Measurements from ENCODE around the gene DNAJA4. TPM values are rescaled to one million over a fixed set of nuclear protein-coding genes. Genes with fewer than 3 reads are reported as not detected.

The DNAJA4 gene
- total and polyA plus RNA-seq, 9 of the 15 experiments (the other 6 are each of a cell fraction or from before 2014, with no cell fraction given), result 0.11 to 1.0 (median 0.16) TPM; not detected in 4

GRCh38 chr15:78244101-78244500, 20.3 kb upstream of the DNAJA4 start (continued):
- peak in 1 of 2 experiments; percentile 37; a peak in 1 of 4 replicates for TF ChIP-seq MNT (conservative IDR thresholded peaks at IDR 0.05)
- TF ChIP-seq, protein P1, sequence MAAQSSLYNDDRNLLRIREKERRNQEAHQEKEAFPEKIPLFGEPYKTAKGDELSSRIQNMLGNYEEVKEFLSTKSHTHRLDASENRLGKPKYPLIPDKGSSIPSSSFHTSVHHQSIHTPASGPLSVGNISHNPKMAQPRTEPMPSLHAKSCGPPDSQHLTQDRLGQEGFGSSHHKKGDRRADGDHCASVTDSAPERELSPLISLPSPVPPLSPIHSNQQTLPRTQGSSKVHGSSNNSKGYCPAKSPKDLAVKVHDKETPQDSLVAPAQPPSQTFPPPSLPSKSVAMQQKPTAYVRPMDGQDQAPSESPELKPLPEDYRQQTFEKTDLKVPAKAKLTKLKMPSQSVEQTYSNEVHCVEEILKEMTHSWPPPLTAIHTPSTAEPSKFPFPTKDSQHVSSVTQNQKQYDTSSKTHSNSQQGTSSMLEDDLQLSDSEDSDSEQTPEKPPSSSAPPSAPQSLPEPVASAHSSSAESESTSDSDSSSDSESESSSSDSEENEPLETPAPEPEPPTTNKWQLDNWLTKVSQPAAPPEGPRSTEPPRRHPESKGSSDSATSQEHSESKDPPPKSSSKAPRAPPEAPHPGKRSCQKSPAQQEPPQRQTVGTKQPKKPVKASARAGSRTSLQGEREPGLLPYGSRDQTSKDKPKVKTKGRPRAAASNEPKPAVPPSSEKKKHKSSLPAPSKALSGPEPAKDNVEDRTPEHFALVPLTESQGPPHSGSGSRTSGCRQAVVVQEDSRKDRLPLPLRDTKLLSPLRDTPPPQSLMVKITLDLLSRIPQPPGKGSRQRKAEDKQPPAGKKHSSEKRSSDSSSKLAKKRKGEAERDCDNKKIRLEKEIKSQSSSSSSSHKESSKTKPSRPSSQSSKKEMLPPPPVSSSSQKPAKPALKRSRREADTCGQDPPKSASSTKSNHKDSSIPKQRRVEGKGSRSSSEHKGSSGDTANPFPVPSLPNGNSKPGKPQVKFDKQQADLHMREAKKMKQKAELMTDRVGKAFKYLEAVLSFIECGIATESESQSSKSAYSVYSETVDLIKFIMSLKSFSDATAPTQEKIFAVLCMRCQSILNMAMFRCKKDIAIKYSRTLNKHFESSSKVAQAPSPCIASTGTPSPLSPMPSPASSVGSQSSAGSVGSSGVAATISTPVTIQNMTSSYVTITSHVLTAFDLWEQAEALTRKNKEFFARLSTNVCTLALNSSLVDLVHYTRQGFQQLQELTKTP (IDR thresholded peaks at IDR 0.05; ENCODE audit: low read depth in 1 of 2, partially characterized antibody in 2 of 2), result no peak
- TF ChIP-seq CBX3 (IDR thresholded peaks at IDR 0.05; ENCODE audit: borderline replicate concordance in 1 of 2, low read length in 2 of 2), result no peak
- TF ChIP-seq, protein P2, sequence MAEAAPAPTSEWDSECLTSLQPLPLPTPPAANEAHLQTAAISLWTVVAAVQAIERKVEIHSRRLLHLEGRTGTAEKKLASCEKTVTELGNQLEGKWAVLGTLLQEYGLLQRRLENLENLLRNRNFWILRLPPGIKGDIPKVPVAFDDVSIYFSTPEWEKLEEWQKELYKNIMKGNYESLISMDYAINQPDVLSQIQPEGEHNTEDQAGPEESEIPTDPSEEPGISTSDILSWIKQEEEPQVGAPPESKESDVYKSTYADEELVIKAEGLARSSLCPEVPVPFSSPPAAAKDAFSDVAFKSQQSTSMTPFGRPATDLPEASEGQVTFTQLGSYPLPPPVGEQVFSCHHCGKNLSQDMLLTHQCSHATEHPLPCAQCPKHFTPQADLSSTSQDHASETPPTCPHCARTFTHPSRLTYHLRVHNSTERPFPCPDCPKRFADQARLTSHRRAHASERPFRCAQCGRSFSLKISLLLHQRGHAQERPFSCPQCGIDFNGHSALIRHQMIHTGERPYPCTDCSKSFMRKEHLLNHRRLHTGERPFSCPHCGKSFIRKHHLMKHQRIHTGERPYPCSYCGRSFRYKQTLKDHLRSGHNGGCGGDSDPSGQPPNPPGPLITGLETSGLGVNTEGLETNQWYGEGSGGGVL (CRISPR knock-in tag; IDR thresholded peaks at IDR 0.05), result no peak
- no peak for TF ChIP-seq FOXA3 (CRISPR knock-in tag; conservative IDR thresholded peaks at IDR 0.05 in 1 of 2, IDR thresholded peaks at IDR 0.05 in 1 of 2)
- TF ChIP-seq ZNF197 (CRISPR knock-in tag; IDR thresholded peaks at IDR 0.05; ENCODE audit: low read depth), result no peak
- no peak for TF ChIP-seq KLF6 (CRISPR knock-in tag; IDR thresholded peaks at IDR 0.05; ENCODE audit: borderline replicate concordance)
- TF ChIP-seq, protein P3, sequence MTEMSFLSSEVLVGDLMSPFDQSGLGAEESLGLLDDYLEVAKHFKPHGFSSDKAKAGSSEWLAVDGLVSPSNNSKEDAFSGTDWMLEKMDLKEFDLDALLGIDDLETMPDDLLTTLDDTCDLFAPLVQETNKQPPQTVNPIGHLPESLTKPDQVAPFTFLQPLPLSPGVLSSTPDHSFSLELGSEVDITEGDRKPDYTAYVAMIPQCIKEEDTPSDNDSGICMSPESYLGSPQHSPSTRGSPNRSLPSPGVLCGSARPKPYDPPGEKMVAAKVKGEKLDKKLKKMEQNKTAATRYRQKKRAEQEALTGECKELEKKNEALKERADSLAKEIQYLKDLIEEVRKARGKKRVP (CRISPR knock-in tag; IDR thresholded peaks at IDR 0.05), result no peak
- TF ChIP-seq GATAD2B (IDR thresholded peaks at IDR 0.05; ENCODE audit: borderline replicate concordance), result no peak
- TF ChIP-seq ZBTB12 (CRISPR knock-in tag; IDR thresholded peaks at IDR 0.05), result no peak
- TF ChIP-seq SMC3 (conservative IDR thresholded peaks at IDR 0.05; ENCODE audit: insufficient read depth, low read depth, low read length), result no peak
- no peak for TF ChIP-seq FOXK2 (conservative IDR thresholded peaks at IDR 0.05 in 1 of 2, IDR thresholded peaks at IDR 0.05 in 1 of 2; ENCODE audit: low read depth in 2 of 2)

Data from K562 (cell line).